Left ventricle myocardium inferior (tissue), 1 donor: ENCODE data around the gene PIP4K2A. TPM values are rescaled to one million over a fixed set of nuclear protein-coding genes. Genes with fewer than 3 reads are reported as not detected.

Experiments
- DNase-seq: peaks from one replicate; pipeline ENCODE4 v3.0.0-alpha.2; 2020
- H3K27ac ChIP-seq: fragments of 200-600 bp; replicated peaks from 2 replicates; pipeline ENCODE4 v1.8.0; 2021
- H3K27me3 ChIP-seq: fragments of 200-600 bp; 2 replicates; pipeline ENCODE4 v1.8.0; 2021; ENCODE audit warnings: low read depth
- H3K36me3 ChIP-seq: fragments of 200-600 bp; 2 replicates; pipeline ENCODE4 v1.8.0; 2021
- H3K4me1 ChIP-seq: fragments of 200-600 bp; 2 replicates; pipeline ENCODE4 v1.8.0; 2021
- H3K4me3 ChIP-seq: fragments of 200-600 bp; 2 replicates; pipeline ENCODE4 v1.8.0; 2021; ENCODE audit warnings: mild to moderate bottlenecking, moderate library complexity
- H3K9me3 ChIP-seq: fragments of 200-600 bp; replicated peaks from 2 replicates; pipeline ENCODE4 v1.8.0; 2021
- CTCF ChIP-seq: fragments of 200-600 bp; IDR thresholded peaks from 2 replicates; pipeline ENCODE4 v1.8.0; 2021; ENCODE audit warnings: antibody characterized with exemption, mild to moderate bottlenecking, borderline replicate concordance
- intact Hi-C: fragments of 100-400 bp; cut with micrococcal nuclease; formaldehyde crosslinking; loops from one replicate; pipeline ENCODE4 v1.11.0; 2022
- total RNA-seq: library from RNA; stranded (reverse); fragmentation: NEBNext Ultra II Directional; extraction: Animal tissue kit (Norgen Biotek cat#: 25700); gene quantifications from one replicate; pipeline ENCODE4 v1.2.1, GENCODE V29; 2021
- donor health status: DM: no; HTN: yes; CAD: no; lungs with severe emphysema.

Gene PIP4K2A
- total RNA-seq, 1 donor from 2014 or later = 12.6 TPM

- Histone ChIP-seq H3K9me3 (no peaks in the 10 kb centered on the region), H3K36me3 (no peaks in the 10 kb centered on the region), H3K27me3 (no peaks in the 10 kb centered on the region), H3K4me1 (peaks cover 20% of the 10 kb centered on the region), H3K4me3 (no peak overlapping the region), H3K27ac (no peak overlapping the region)
- no peak for TF ChIP-seq CTCF
- intact Hi-C loops = no loop called here
- no peak for DNase-seq
These were observed 3.4 kb upstream of the PIP4K2A start for GRCh38 chr10:22717728-22718127.

GRCh38 chr10:22716943-22717342 lies 2.6 kb upstream of the PIP4K2A start:
- H3K9me3 ChIP-seq = no peaks in the 10 kb centered on the region
- no peak for TF ChIP-seq CTCF
- no peak for DNase-seq
- peaks cover 28% of the 10 kb centered on the region for H3K4me1 ChIP-seq
- intact Hi-C loops = no loop called here
- no peaks in the 10 kb centered on the region for H3K36me3 ChIP-seq
- no peak overlapping the region for H3K27ac ChIP-seq
- no peak overlapping the region for H3K4me3 ChIP-seq
- no peaks in the 10 kb centered on the region for H3K27me3 ChIP-seq

GRCh38 chr10:22715290-22715625 lies 880 bp upstream of the PIP4K2A start:
- DNase-seq = no peak
- H3K4me1 ChIP-seq = peaks cover 42% of the 10 kb centered on the region
- no peaks in the 10 kb centered on the region for H3K36me3 ChIP-seq
- intact Hi-C loops = no loop called here
- H3K27ac ChIP-seq = no peak overlapping the region
- H3K27me3 ChIP-seq = no peaks in the 10 kb centered on the region
- TF ChIP-seq CTCF = no peak
- no peaks in the 10 kb centered on the region for H3K9me3 ChIP-seq
- H3K4me3 ChIP-seq = peak overlapping the region; percentile 97

GRCh38 chr10:22713853-22714478 lies 412 bp downstream of the PIP4K2A start:
- Histone ChIP-seq H3K4me3 (peak overlapping the region; percentile 97), H3K4me1 (peaks cover 46% of the 10 kb centered on the region), H3K36me3 (no peaks in the 10 kb centered on the region), H3K9me3 (no peaks in the 10 kb centered on the region), H3K27ac (peak overlapping the region; percentile 87), H3K27me3 (no peaks in the 10 kb centered on the region)
- DNase-seq = peak; percentile 33
- no peak for TF ChIP-seq CTCF
- intact Hi-C loops = no loop called here

GRCh38 chr10:22712956-22713852 lies 1.2 kb downstream of the PIP4K2A start:
- intact Hi-C loops = no loop called here
- Histone ChIP-seq H3K27ac (peak overlapping the region; percentile 87), H3K36me3 (no peaks in the 10 kb centered on the region), H3K4me3 (peak overlapping the region; percentile 97), H3K9me3 (no peaks in the 10 kb centered on the region), H3K27me3 (no peaks in the 10 kb centered on the region), H3K4me1 (peaks cover 46% of the 10 kb centered on the region)
- no peak for DNase-seq
- no peak for TF ChIP-seq CTCF
